Measurements from ENCODE around the gene TMEM229A. TPM values are rescaled to one million over a fixed set of nuclear protein-coding genes. Genes with fewer than 3 reads are reported as not detected.

The TMEM229A gene
- polyA plus RNA-seq, 3 donors = not detected

DNA sequence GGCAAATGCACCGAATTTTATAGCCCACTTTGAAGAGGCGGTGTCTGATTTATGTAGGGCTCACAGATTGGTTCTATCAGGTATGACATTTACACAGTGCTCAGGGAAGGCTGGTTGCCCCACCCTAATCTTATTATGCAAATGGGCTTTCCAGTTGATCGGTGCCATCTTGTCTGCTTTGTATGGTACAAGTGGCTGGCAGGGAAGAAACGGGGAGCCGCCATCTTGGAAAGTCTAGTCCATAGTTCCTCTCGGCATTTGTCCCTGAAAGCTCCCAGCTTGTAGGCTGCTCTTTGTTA, 36.6 kb downstream of the TMEM229A start:
- no peaks in the 10 kb centered on the region for H3K79me2 ChIP-seq (ENCODE audit: insufficient read depth, low read length)
- H4K20me1 ChIP-seq (ENCODE audit: insufficient read depth, low read length) = no peaks in the 10 kb centered on the region
- H3K36me3 ChIP-seq (replicated peaks in 1 of 2; ENCODE audit: control insufficient read depth in 1 of 2, insufficient read depth in 2 of 2, low read length in 2 of 2) = no peaks in the 10 kb centered on the region
- H3K27me3 Mint-ChIP-seq (ENCODE audit: low read depth in 3 of 3) = peaks cover 0 to 3% (median under 1%) of the 10 kb centered on the region in 3 donors
- no peaks in the 10 kb centered on the region for H3K27me3 ChIP-seq (ENCODE audit: control insufficient read depth in 2 of 2, insufficient read depth in 2 of 2, low read length in 2 of 2)
- H3K9me3 ChIP-seq (replicated peaks in 1 of 2; ENCODE audit: control insufficient read depth in 1 of 2, insufficient read depth in 1 of 2, low read length in 2 of 2) = peaks cover 0 to 4% of the 10 kb centered on the region in 2 donors
- H3K4me3 ChIP-seq (replicated peaks in 1 of 3; ENCODE audit: low read depth in 2 of 3, low read length in 3 of 3) = no peak overlapping the region
- H3K9ac ChIP-seq (ENCODE audit: insufficient read depth, low read length, poor library complexity, severe bottlenecking) = no peak overlapping the region
- no peak for DNase-seq
- H3K4me2 ChIP-seq (replicated peaks; ENCODE audit: extremely low read depth, low read length, poor library complexity, severe bottlenecking) = no peak overlapping the region
- no peak overlapping the region for H2AFZ ChIP-seq (ENCODE audit: insufficient read depth, low read depth, low read length, poor library complexity, severe bottlenecking)
- no peaks in the 10 kb centered on the region for H3K4me1 ChIP-seq (ENCODE audit: control insufficient read depth in 1 of 2, insufficient read depth in 2 of 2, low read length in 2 of 2)
- TF ChIP-seq, protein P1, sequence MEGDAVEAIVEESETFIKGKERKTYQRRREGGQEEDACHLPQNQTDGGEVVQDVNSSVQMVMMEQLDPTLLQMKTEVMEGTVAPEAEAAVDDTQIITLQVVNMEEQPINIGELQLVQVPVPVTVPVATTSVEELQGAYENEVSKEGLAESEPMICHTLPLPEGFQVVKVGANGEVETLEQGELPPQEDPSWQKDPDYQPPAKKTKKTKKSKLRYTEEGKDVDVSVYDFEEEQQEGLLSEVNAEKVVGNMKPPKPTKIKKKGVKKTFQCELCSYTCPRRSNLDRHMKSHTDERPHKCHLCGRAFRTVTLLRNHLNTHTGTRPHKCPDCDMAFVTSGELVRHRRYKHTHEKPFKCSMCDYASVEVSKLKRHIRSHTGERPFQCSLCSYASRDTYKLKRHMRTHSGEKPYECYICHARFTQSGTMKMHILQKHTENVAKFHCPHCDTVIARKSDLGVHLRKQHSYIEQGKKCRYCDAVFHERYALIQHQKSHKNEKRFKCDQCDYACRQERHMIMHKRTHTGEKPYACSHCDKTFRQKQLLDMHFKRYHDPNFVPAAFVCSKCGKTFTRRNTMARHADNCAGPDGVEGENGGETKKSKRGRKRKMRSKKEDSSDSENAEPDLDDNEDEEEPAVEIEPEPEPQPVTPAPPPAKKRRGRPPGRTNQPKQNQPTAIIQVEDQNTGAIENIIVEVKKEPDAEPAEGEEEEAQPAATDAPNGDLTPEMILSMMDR (IDR thresholded peaks at IDR 0.05) = no peak
- no peaks in the 10 kb centered on the region for H3K4me1 Mint-ChIP-seq
- no peak overlapping the region for H3K27ac ChIP-seq (ENCODE audit: low read depth in 1 of 2, low read length in 2 of 2)
- no peak overlapping the region for H3K27ac Mint-ChIP-seq
- intact Hi-C loops (cut with micrococcal nuclease) = no loop called here
- no peak overlapping the region for H3K4me3 Mint-ChIP-seq
- H3K9me3 Mint-ChIP-seq = peaks cover 0 to 12% (median 4%) of the 10 kb centered on the region in 7 donors
- H3K36me3 Mint-ChIP-seq = no peaks in the 10 kb centered on the region
- no CpG with 5 or more reads among the region's 6 CpGs for WGBS (ENCODE audit: insufficient coverage)

DNA sequence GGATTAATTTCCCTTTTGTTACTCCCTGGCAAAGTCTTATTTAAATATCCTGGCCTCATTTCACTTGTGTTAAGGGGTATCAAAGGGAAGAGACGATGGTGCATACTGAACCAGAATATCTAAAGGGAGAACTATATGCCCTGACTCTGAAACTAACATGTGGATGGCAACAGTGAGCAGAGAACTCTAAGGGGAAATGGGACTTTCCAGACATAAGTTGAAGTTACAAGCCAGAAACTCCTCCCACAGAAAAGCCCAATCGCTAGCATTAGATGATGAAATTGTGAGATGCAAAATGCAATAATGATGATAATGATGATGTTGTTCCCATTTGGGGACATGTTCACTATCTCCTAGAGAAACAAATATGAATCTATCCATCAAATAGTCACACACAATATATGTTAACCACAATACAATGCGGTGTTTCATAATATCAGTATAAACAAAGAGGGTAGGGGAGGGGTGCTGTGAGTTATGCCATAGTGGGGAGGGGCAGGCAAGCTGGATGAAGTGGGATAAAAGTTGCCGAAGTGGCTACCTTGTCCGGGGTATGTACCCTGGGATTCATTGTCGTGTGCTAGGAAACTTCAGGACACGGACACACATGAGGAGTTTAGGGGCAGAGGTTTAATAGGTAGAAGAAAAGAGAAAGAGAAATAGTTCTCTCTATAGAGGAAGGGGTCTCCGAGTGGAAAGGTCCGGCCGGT, 37.1 kb downstream of the TMEM229A start:
- Histone ChIP-seq H3K9ac (ENCODE audit: insufficient read depth, low read length, poor library complexity, severe bottlenecking) (no peak overlapping the region), H3K79me2 (ENCODE audit: insufficient read depth, low read length) (no peaks in the 10 kb centered on the region), H4K20me1 (ENCODE audit: insufficient read depth, low read length) (no peaks in the 10 kb centered on the region), H3K9me3 (replicated peaks in 1 of 2; ENCODE audit: control insufficient read depth in 1 of 2, insufficient read depth in 1 of 2, low read length in 2 of 2) (peaks cover 0 to 4% of the 10 kb centered on the region in 2 donors), H3K27ac (ENCODE audit: low read depth in 1 of 2, low read length in 2 of 2) (no peak overlapping the region), H3K4me2 (replicated peaks; ENCODE audit: extremely low read depth, low read length, poor library complexity, severe bottlenecking) (no peak overlapping the region), H3K4me3 (replicated peaks in 1 of 3; ENCODE audit: low read depth in 2 of 3, low read length in 3 of 3) (no peak overlapping the region), H3K4me1 (ENCODE audit: control insufficient read depth in 1 of 2, insufficient read depth in 2 of 2, low read length in 2 of 2) (no peaks in the 10 kb centered on the region), H3K27me3 (ENCODE audit: control insufficient read depth in 2 of 2, insufficient read depth in 2 of 2, low read length in 2 of 2) (no peaks in the 10 kb centered on the region), H2AFZ (ENCODE audit: insufficient read depth, low read depth, low read length, poor library complexity, severe bottlenecking) (no peak overlapping the region), H3K36me3 (replicated peaks in 1 of 2; ENCODE audit: control insufficient read depth in 1 of 2, insufficient read depth in 2 of 2, low read length in 2 of 2) (no peaks in the 10 kb centered on the region)
- H3K36me3 Mint-ChIP-seq = no peaks in the 10 kb centered on the region
- DNase-seq = no peak
- H3K4me1 Mint-ChIP-seq = no peaks in the 10 kb centered on the region
- TF ChIP-seq, protein P1 (IDR thresholded peaks at IDR 0.05) = no peak
- 98% methylated on average over 4 of the region's 10 CpGs for WGBS (ENCODE audit: insufficient coverage)
- intact Hi-C loops (cut with micrococcal nuclease) = no loop called here
- no peak overlapping the region for H3K27ac Mint-ChIP-seq
- H3K27me3 Mint-ChIP-seq (ENCODE audit: low read depth in 3 of 3) = peaks cover 0 to 3% (median 0%) of the 10 kb centered on the region in 3 donors
- H3K9me3 Mint-ChIP-seq = peaks cover 0 to 12% (median 4%) of the 10 kb centered on the region in 7 donors
- H3K4me3 Mint-ChIP-seq = no peak overlapping the region
